ENCODE measurements around the gene ANO2.
A peak's percentile ranks its signal among the peaks of the same experiment; 100 is the strongest.
"Not testable (repeated sequence)": the region's sequence is repeated elsewhere in the genome, so short reads cannot be mapped to it uniquely, and the experiment has no call there.

The ANO2 gene

DNA sequence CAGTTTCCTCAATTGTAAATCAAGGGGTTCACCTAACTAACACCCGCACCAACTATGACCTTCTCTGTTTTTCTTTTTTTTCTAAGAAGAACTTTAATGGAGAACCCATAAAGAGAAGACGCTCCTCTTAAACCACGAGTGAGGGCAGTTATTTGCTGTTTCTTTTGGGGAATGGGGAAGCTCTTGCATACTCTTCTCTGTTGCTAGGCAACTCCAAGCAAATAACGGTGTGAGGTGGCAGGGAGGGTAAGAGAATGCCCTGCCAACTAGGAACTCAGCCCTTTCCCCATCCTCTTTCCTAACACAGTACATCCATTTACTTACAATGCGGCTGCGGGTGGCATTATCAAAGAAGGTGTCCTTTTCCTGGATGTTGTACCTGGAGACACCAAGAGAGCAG is 114.9 kb downstream of the ANO2 start:
- no peak for DNase-seq (ENCODE audit: low read depth in 3 of 3, low spot score in 1 of 3)

DNA sequence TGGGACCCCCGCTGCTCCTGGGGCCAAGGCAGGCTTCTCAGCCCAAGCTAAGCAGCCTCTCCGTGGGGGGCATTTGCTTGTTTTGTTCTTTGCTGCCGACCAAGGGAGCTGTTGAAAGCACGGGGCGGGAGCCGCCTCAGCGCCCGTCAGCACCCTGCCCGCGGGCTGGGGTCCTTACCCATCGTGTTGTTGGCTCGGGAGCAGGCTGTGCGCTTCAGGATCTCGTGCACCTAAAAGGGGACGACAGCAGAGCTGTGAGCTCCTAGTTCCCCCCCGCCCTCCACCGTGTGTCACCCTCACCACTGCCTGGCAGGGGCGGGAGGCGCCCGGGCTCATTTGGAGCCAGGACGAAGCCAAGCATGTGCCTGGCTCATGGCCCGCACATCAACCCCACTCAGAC is 117.5 kb downstream of the ANO2 start:
- no peak for DNase-seq (ENCODE audit: low read depth in 3 of 3, low spot score in 1 of 3)

DNA sequence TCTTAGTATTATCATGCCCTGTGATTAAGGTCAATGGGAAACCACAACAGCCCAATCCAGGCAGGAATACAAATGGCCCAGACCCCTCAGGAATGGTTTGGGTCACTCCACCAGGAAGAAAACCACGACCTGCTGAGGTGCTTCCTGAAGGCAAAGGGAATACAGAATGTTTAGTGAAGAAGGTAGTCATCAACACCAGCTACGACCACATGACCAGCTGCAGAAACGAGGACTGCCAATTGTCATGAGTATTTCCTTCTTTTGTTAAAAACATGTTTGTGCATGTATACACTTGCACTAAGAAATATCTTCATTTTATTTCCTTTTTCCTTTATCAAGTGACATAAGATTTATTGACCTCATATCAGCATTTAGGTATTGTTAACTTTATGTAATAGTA is 119.3 kb downstream of the ANO2 start:
- DNase-seq (ENCODE audit: low read depth in 3 of 3, low spot score in 1 of 3): not testable (repeated sequence)

DNA sequence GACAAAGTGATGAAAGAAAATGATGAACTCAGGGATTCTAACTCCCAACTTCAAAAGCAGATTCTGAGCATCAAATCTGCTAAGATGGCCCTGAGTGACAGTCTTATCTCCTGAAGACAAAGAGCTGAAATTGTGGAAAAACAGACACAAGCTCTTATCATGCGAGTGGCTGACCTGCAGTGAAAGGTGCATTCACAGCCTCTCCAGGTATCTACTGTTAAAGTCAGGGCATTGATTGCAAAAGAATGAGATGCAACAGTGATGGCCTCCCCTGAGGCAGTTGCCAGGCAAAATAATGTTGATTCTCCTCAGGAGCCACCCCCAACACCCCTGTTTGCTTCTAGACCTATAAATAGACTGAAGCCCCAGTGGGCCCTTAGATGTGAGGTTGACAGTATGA is 126.2 kb downstream of the ANO2 start:
- not testable (repeated sequence) for DNase-seq (ENCODE audit: low read depth in 3 of 3, low spot score in 1 of 3)

DNA sequence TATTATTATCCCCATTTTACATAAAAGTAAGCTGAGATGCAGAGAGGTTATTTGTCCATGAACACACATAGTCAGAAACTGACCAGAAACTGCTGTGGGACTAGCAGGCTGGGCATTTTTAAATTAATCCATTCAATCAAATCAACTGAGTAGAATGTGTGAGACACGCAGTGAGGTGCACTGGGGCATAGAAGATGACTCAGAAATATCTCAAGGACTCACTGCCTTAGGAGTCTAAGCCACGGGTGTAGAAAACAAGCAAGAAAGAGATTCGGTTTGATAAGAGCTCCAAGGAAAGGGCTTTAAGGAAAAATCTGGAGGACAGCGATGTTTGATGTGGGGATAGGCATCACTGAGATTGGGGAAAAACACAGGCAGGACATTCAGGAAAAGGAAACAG is 127.8 kb downstream of the ANO2 start:
- no peak for DNase-seq (ENCODE audit: low read depth in 3 of 3, low spot score in 1 of 3)

DNA sequence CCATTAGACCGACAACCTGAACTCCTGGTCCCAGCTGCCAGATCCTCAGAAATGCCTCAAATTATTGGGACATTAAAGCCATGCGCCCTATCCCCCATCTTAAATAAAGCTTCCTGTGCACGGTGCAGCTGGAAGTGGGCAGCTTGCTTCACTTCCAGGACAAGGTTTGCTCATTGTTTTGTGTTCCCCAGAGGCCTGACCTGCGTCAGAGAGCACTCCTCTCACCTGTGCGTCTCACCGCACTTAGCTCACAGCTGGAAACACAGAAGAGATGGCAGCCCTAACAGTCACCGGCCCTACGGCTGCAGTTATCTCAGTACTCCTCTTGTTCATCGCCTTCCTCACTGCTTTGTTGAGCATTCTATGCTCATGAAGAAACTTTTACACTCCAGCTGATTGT is 135.5 kb downstream of the ANO2 start:
- DNase-seq (ENCODE audit: low read depth in 3 of 3, low spot score in 1 of 3): no peak

DNA sequence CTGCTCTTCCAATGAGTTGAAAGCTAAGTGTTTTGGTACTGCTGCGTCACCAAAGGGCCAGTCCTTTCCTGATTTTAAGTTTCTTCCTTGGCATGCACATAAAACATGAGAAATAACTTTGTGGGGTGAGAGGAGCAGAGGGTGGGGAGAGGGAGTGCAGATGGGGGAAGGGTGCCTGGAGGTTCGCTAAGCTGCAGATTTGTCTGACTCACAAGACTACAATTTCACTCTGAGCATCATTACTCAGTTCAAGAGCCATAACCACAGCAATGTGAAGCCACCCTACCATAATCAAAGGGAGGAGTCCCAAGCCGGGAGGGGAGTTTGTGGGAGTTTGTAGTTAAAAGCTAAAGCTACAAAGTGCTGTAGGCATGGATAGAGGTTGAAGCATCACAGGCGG is 136.1 kb downstream of the ANO2 start:
- no peak for DNase-seq (ENCODE audit: low read depth in 3 of 3, low spot score in 1 of 3)

DNA sequence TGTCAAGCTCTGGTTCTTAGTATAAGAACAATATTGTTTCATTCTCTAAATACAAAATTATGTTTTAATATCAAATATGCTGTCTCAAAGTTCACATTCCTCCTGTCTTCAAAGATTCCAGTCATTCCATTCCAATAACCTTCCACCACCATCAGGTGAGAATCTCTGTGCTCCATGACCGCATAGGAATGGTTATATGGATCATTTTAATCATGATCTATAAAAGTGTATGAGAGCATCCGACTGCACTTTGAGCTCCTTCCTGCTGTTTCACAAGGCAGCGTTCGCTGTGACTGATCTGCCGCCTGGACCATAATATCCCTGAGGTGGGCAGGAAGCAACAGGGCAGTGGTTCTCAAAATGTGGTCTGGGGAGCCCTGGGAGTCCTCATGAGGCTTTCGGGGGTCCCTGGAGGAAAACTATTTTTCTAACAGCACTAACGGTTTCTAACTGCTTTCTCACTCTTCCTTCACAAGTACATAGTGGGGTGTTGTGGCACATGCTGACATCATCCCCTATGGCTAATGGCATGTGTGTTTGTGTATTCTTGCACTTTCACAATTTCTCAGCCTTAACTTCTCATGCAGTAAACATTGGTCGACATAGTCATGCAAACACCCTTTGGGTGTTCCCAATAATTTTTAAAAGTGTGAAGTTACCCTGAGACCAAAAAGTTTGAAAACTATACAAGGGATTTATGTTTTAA is 137.4 kb downstream of the ANO2 start:
- no peak for DNase-seq (ENCODE audit: low read depth in 3 of 3, low spot score in 1 of 3)

DNA sequence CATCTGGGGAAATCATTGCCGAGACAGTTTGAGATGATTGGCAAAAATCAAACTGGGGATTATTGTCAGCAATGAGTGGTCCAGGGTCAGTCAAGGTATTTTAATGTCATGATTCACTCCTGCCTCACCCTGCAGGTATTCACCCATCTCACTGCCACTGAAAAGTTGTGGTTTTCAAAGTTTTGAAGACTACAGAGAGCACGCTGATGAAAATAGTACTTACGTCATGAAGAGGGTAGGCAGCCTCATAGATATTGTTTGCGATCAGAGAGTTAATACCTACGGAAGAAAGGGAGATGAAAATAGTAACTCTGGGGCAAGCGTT is 138.0 kb downstream of the ANO2 start:
- DNase-seq (ENCODE audit: low read depth in 3 of 3, low spot score in 1 of 3): no peak

DNA sequence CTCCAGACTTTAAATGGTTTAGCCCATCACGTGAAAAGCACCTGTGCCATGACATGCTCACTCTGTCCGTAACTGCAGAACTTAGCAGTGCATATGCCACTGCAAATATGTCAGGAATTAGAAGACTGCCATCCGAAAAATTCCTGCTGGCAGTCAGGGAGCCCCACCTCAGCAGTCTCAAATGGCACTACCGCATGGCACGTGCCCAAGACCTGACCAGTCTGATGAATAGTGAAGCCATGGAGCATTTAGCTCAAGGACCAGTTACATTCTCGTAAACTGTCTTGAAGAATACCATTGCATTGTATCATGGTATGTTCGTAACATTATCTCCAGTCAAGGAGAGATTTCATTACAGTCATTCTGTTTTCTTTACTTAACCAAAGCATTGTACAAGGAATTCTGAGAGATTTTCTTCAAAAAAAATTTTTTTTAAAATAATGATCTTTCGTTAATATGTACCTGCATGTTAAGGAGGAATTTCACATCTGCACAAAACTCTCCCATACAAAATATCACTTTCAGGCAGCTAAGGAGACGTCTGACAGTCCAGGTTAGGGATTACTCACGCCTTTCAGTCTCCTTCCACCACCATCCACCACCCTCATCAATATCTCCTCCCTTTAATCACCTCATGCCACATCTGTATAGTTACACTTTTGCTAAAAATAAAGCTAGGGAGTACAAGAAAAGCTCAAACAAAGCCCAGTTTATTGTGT is 138.5 kb downstream of the ANO2 start:
- DNase-seq (ENCODE audit: low read depth in 3 of 3, low spot score in 1 of 3): no peak

DNA sequence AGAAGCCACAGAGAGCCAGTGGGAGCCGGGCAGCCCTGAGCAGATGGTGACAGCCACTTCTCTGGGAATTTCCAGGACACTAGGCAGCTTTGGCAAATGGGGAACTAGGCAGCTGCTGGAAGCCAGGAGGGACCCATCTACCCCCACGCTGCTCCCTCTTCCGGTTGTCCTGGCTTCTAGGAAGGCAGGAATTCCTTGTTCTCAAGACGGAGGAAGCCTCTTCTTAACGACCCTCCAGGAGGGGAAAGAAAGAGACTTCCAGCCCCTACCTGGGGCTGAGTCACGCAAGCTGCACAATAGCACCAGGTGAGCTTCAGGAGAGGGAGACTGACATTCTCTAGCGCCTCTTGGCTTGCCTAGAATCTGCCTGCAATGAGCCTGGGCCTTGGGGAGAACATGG is 141.5 kb downstream of the ANO2 start:
- no peak for DNase-seq (ENCODE audit: low read depth in 3 of 3, low spot score in 1 of 3)

DNA sequence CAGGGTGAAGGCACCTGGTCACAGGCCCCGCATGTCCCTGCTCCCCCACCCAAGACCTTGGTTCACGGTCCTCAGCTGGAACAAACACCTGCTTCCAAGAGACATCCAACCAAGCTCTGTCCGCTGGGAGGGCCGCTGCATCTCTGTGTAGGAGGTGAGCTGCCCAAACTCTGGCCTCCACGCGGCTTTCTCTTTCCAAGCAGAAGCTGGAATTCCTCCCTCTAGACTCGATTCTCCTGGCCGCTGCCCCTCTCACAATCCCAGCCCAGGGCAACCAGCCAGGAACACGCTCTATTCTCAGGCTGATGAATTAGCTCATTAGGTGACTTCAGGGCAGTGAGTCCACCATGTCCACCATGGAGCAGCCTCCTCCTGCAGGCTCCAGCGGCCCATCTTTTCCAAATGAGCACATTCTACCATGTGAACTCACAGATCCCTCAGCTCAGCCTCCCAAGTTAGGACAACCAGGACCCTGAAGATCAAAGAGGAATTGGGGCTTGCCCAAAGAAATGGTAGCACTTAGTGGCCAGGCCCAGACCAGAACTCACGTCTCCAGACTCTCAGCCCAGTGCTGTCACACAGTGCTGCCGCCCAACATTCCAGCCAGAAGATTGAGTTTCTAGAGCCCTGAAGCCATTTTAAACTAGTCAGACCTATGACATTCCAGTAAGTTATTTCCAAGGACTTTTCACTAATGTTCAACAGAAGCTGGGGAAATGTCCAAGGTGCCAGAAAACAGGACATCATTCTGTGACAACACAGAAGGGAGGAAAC is 146.6 kb downstream of the ANO2 start:
- no peak for DNase-seq (ENCODE audit: low read depth in 3 of 3, low spot score in 1 of 3)

DNA sequence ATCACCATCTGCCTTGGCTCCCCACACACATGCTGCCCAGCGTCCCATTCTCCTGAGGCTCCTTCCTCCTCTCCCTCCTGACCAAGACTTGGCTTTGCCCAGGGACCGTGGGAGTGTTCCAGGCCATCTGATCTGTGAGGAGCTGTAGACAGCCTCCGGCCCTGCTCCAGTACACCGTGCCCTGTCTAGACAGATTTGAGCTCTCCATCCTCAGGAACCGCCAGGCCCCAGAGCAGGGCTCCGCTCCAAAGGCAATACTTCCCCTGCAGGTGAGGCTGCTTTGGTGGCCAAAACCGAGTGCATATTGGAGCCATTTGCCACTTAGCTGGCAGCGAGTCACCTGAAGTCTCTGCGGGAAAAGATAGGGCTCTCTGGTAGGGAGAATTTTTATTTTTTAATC is 147.4 kb downstream of the ANO2 start:
- no peak for DNase-seq (ENCODE audit: low read depth in 3 of 3, low spot score in 1 of 3)

DNA sequence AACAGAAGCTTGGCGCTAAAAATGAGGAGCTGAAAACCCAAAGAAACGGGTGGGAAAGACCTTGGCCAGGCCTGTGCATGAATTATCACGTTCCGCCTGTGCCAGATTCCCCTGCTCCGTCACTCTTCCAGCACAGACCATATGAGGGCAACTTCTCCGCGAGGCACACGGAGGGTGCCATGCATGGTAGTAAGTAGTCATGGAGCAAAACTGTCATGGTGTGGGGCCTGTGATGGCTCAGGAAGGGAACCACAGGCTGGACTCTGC is 148.2 kb downstream of the ANO2 start:
- no peak for DNase-seq (ENCODE audit: low read depth in 3 of 3, low spot score in 1 of 3)

DNA sequence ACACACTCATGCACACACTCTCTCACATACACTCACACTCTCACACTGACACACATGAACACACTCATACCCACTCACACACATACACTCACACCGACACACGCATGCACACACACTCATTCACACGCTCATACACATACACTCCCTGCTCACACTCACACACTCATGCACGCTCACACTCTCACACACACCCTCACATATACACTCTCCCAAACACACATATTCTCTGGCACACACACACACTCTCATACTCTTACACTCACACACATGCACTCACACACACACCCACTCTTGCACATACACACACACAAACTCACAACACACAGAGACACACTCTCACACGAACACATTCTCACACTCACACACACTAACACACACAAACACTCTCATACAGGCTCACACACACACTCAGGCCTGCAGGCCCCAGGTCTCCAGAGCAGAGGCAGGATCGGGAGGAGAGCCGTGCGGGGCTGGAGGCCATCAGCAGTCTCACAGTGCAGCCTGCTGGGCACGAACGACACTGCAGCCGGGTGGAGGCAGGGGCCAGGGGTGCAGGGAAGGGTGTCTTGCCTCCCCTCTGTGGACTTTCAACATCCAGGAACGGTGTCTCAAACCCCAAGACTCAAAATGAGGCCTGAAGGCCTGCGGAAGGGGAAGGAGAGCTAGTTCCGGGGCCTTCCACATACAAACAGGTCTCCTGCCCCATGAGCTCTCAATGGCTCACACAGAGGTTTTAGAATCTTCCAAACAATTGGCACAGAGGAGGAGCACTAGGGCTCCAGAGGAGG is 148.7 kb downstream of the ANO2 start:
- peak in 1 of 3 donors; percentile 3 for DNase-seq (ENCODE audit: low read depth in 3 of 3, low spot score in 1 of 3)

DNA sequence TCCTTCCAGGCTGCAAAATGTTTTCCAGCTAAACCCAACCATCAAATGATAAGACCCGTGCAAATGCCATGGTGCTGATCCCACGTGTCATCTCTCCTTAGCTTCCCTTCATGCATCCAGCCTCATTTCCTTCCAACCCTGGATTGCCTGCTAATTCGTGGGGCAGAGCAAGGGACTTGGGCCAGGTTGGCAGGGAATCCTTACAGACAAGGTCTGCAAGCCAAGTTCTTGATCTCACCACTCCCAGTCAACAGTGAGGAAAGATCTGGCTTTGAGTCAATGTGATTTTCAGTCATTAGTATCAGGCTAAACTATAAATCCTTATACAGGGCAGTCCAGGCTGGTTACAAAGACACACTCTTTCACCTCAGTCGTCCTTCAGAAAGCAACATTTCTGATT is 150.9 kb downstream of the ANO2 start:
- no peak for DNase-seq (ENCODE audit: low read depth in 3 of 3, low spot score in 1 of 3)

DNA sequence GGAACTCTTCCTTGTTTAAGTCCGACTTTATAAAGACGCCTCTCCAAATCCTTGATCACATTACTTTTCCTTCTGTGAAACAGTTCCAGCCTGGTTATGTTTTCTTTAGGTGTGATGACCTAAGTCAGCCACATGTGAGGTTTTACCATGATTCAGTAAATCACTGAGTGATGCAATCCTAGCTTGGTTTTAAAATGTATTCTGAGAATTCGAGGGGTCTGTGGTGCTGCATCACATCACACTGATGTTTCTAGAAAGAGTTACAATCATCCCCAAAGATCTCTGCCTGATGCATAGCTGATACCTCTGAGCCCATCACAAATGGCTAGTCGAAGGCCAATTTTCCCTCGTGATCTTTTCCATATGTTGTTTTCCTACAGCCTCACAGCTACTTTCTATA is 152.7 kb downstream of the ANO2 start:
- DNase-seq (ENCODE audit: low read depth in 3 of 3, low spot score in 1 of 3): no peak

DNA sequence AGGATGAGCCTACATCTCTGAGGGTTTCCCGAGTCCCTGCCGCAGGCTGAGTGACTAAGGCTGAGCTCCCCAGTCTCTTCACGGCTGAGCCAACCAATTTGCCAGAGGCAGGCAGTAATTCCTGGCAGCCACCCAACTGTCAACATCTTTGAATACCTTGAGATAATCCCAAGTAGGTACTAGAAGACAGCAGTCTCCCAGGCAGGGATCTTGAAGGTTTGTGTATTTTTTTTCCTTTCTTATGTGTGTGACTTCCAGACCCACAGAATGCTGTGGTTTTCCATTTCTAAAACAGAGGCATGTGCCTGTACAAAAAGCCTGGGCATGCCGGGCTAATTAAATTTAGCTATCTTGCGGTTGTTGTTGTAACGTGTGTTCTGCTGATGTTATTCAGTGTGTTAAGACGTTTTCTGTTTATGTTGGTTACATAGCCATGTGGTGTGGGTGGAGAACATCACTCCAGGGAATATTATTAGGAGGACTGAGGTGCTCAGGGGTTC is 155.5 kb downstream of the ANO2 start:
- no peak for DNase-seq (ENCODE audit: low read depth in 3 of 3, low spot score in 1 of 3)

DNA sequence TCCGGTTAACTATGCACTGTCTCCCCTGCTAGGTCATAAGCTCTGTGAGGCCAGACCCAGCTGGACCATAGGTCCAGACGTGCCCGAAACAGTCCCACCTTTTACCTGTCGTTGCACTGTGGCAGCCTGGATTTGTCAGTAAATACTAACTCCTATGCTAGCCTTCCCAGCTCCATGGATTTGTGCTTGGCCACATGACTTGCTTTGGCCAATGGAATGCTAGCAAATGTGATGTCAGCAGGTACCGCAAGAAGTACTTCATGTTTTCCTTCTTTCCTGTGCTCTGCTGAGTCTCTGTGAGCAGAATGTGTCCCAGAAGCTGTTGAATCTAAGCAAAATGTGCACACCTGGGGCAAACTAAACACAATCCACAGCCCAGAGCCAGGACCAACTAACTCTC is 157.2 kb downstream of the ANO2 start:
- no peak for DNase-seq (ENCODE audit: low read depth in 3 of 3, low spot score in 1 of 3)

DNA sequence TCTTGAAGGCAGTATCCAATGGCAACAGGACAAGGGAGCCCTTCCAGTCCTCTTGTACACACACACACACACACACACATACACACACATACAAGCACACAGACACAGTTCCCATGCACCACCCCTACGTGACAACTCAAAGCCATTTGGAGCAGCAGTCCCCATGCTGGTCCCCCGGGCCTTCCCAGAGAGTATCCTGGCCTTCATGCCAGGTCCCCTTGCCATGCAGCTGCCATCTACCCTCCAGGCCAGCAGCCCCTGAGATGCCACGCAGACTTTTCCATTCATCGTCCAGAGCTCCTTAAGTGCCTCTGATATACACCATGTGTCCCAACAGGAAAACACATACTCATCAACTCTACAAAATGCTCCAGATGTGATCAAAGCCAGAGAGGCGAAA is 159.5 kb downstream of the ANO2 start:
- no peak for DNase-seq (ENCODE audit: low read depth in 3 of 3, low spot score in 1 of 3)

DNA sequence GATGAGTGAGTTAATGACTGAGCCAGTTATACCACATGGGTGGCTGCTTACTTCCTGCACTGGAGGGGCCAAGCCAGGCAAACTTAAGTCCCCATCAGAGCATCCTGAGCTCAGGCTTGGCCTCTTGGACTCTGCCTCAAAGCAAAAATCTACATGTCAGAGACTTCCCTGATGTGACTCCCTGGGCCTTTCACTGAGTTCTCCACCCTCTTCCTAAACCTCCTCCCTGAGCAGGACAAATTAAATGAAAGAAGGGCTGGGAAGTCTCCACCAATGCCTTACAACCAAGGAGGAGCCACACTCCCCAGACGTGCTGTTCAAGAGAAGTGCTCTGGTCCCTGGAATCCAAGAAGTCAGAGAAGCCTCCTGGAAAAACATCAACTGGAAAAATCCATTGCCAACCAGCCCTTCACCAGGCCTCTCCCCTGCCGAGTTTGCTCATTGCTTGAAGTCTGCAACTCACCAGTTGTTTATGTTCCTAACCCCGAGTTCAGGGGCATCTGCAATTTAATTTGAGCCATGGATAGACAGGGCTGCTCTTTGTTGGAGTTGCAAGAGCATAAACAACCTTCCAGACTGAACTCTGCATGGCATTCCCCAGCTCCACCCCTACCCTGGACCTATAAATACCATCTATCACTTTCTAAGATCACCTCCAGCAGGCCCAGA is 160.5 kb downstream of the ANO2 start:
- DNase-seq (ENCODE audit: low read depth in 3 of 3, low spot score in 1 of 3): no peak
